ENCODE results near the gene ASTN2. TPM values are rescaled to one million over a fixed set of nuclear protein-coding genes. Genes with fewer than 3 reads are reported as not detected.

ASTN2 gene
- total RNA-seq, 1 experiment from 2014 or later = 11.5 TPM

- no peak for DNase-seq (ENCODE audit: extremely low read depth, low read depth)
Observed at GRCh38 chr9:116984111-116984510, 430.7 kb downstream of the ASTN2 start.

- DNase-seq (ENCODE audit: extremely low read depth, low read depth) = no peak
Observed at GRCh38 chr9:116980582-116981120, 434.2 kb downstream of the ASTN2 start.

GRCh38 chr9:116979456-116979855 is 435.4 kb downstream of the ASTN2 start:
- no peak for DNase-seq (ENCODE audit: extremely low read depth, low read depth)

GRCh38 chr9:116978155-116978554 is 436.7 kb downstream of the ASTN2 start:
- no peak for DNase-seq (ENCODE audit: extremely low read depth, low read depth)

- no peak for DNase-seq (ENCODE audit: extremely low read depth, low read depth)
Observed at GRCh38 chr9:116975126-116975525, 439.7 kb downstream of the ASTN2 start.

- no peak for DNase-seq (ENCODE audit: extremely low read depth, low read depth)
Observed at GRCh38 chr9:116966199-116966598, 448.7 kb downstream of the ASTN2 start.

- DNase-seq (ENCODE audit: extremely low read depth, low read depth) = no peak
Observed at GRCh38 chr9:116964258-116964657, 450.6 kb downstream of the ASTN2 start.

- DNase-seq (ENCODE audit: extremely low read depth, low read depth) = no peak
Observed at GRCh38 chr9:116959809-116960208, 455.0 kb downstream of the ASTN2 start.

- DNase-seq (ENCODE audit: extremely low read depth, low read depth) = no peak
Observed at GRCh38 chr9:116958881-116959280, 456.0 kb downstream of the ASTN2 start.

- no peak for DNase-seq (ENCODE audit: extremely low read depth, low read depth)
Observed at GRCh38 chr9:116954731-116955130, 460.1 kb downstream of the ASTN2 start.

GRCh38 chr9:116953271-116953670 is 461.6 kb downstream of the ASTN2 start:
- DNase-seq (ENCODE audit: extremely low read depth, low read depth) = no peak

GRCh38 chr9:116952436-116952810 is 462.4 kb downstream of the ASTN2 start:
- no peak for DNase-seq (ENCODE audit: extremely low read depth, low read depth)

- no peak for DNase-seq (ENCODE audit: extremely low read depth, low read depth)
Observed at GRCh38 chr9:116951588-116952435, 463.0 kb downstream of the ASTN2 start.

- no peak for DNase-seq (ENCODE audit: extremely low read depth, low read depth)
Observed at GRCh38 chr9:116945817-116946216, 469.0 kb downstream of the ASTN2 start.

- DNase-seq (ENCODE audit: extremely low read depth, low read depth) = no peak
Observed at GRCh38 chr9:116944714-116945534, 469.9 kb downstream of the ASTN2 start.

GRCh38 chr9:116943970-116944369 is 470.9 kb downstream of the ASTN2 start:
- DNase-seq (ENCODE audit: extremely low read depth, low read depth) = no peak

- DNase-seq (ENCODE audit: extremely low read depth, low read depth) = no peak
Observed at GRCh38 chr9:116942593-116943061, 472.2 kb downstream of the ASTN2 start.

GRCh38 chr9:116941266-116941665 is 473.6 kb downstream of the ASTN2 start:
- no peak for DNase-seq (ENCODE audit: extremely low read depth, low read depth)

- DNase-seq (ENCODE audit: extremely low read depth, low read depth) = no peak
Observed at GRCh38 chr9:116940614-116941215, 474.1 kb downstream of the ASTN2 start.

- DNase-seq (ENCODE audit: extremely low read depth, low read depth) = peak; percentile 2
Observed at GRCh38 chr9:116939614-116940013, 475.2 kb downstream of the ASTN2 start.

- no peak for DNase-seq (ENCODE audit: extremely low read depth, low read depth)
Observed at GRCh38 chr9:116939161-116939560, 475.7 kb downstream of the ASTN2 start.
